HCT116 (cell line): ENCODE data around the gene GGACT. TPM values are rescaled to one million over a fixed set of nuclear protein-coding genes. Genes with fewer than 3 reads are reported as not detected.

Experiments
- ATAC-seq: fragments of 200-7000 bp; cut with Tn5 transposase; 2 replicates; pipeline ENCODE4 v1.9.1; 2020; ENCODE audit warnings: mild to moderate bottlenecking, moderate library complexity
- BruUV-seq: library from RNA; stranded (reverse); fragments of 400-500 nt; replicated peaks from 2 replicates; lab custom pipeline; 2021; lab: Mats Ljungman, UMichigan
- CTCF ChIA-PET: fragments of 300-600 bp; sonication (Branson Sonifier 250); formaldehyde crosslinking; loops from one replicate; lab custom pipeline; 2021; ENCODE audit warnings: antibody characterized with exemption; lab: Charles Lee
- POLR2A ChIA-PET: fragments of 300-600, 350-600 bp; sonication (Branson Sonifier 250); formaldehyde crosslinking; loops from one replicate; lab custom pipeline; 2021; ENCODE audit warnings: antibody characterized with exemption; lab: Charles Lee
- RAD21 ChIA-PET, 2 experiments: fragments of 300-600 bp; sonication (Branson Sonifier 250); formaldehyde crosslinking; loops; one replicate each; lab custom pipeline; 2023; ENCODE audit warnings: low total read pairs in 2 of 2; ENCODE audit not compliant: uncharacterized antibody in 2 of 2, unreplicated experiment in 2 of 2, low non-redundant PET in 1 of 2; lab: Charles Lee
- DNase-seq: peaks from one replicate; pipeline ENCODE4 v3.0.0-alpha.2; 2010; ENCODE audit warnings: low read depth, low spot score
- H2AFZ ChIP-seq: fragments of 200-600 bp; shearing (Covaris generic), sonication (generic); 2 replicates; pipeline ENCODE4 v1.6.1; 2017; ENCODE audit warnings: low read depth, mixed run types, mixed read lengths, antibody characterized with exemption, low read length; ENCODE audit not compliant: poor library complexity, severe bottlenecking
- H3K27ac ChIP-seq: 2 replicates; pipeline ENCODE4 v1.5.1; 2012; ENCODE audit warnings: low read depth, low read length
- H3K27me3 ChIP-seq: fragments of 200-600 bp; sonication (generic); 2 replicates; pipeline ENCODE4 v1.6.1; 2016; ENCODE audit warnings: mixed run types, low read length, mixed read lengths; ENCODE audit not compliant: insufficient read depth
- H3K36me3 ChIP-seq, 2 experiments: fragments of 200-500 bp in 1 of 2; fragments of 200-600 bp in 1 of 2; sonication (Bioruptor generic) in 1 of 2; sonication (generic) in 1 of 2; 2 replicates each; pipeline versions ENCODE4 v1.5.1 to v1.6.1; 2014 to 2016; ENCODE audit warnings: low read length in 2 of 2, inconsistent platforms in 1 of 2, mixed read lengths in 1 of 2, mixed run types in 1 of 2; ENCODE audit not compliant: insufficient read depth in 2 of 2, control insufficient read depth in 1 of 2
- H3K4me1 ChIP-seq, 2 experiments: fragments of 200-600 bp in 1 of 2; sonication (generic) in 1 of 2; 2 replicates each; pipeline versions ENCODE4 v1.5.1 to v1.6.1; 2012 to 2017; ENCODE audit warnings: low read length in 2 of 2, inconsistent platforms in 1 of 2, mild to moderate bottlenecking in 1 of 2, mixed read lengths in 1 of 2, mixed run types in 1 of 2, moderate library complexity in 1 of 2; ENCODE audit not compliant: insufficient read depth in 2 of 2, control insufficient read depth in 1 of 2
- H3K4me2 ChIP-seq: fragments of 200-600 bp; sonication (generic); 2 replicates; pipeline ENCODE4 v1.6.1; 2017; ENCODE audit warnings: mixed run types, low read length, mixed read lengths
- H3K4me3 ChIP-seq, 2 experiments: fragments of 200-600 bp in 1 of 2; sonication (generic) in 1 of 2; replicated peaks in 1 of 2; 2 replicates each; pipeline ENCODE4 v1.5.1; 2011 to 2016; ENCODE audit warnings: low read length in 2 of 2, control low read depth in 1 of 2, low read depth in 1 of 2, mild to moderate bottlenecking in 1 of 2, mixed read lengths in 1 of 2, mixed run types in 1 of 2
- H3K79me2 ChIP-seq: fragments of 200-600 bp; sonication (generic); 2 replicates; pipeline ENCODE4 v1.6.1; 2017; ENCODE audit warnings: mild to moderate bottlenecking, mixed run types, low read length, moderate library complexity, mixed read lengths; ENCODE audit not compliant: insufficient read depth
- H3K9ac ChIP-seq: fragments of 200-600 bp; sonication (generic); 2 replicates; pipeline ENCODE4 v1.6.1; 2016; ENCODE audit warnings: low read length, mixed read lengths
- H3K9me2 ChIP-seq: fragments of 200-600 bp; sonication (generic), shearing (Covaris generic); 2 replicates; pipeline ENCODE4 v1.6.1; 2017; ENCODE audit warnings: mixed run types, mild to moderate bottlenecking, moderate library complexity; ENCODE audit not compliant: insufficient read depth
- H3K9me3 ChIP-seq, 2 experiments: fragments of 200-500 bp in 1 of 2; fragments of 200-600 bp in 1 of 2; sonication (Bioruptor generic) in 1 of 2; sonication (generic) in 1 of 2; 2 replicates each; pipeline ENCODE4 v1.6.1; 2014 to 2017; ENCODE audit warnings: low read length in 2 of 2, mixed read lengths in 2 of 2, inconsistent platforms in 1 of 2, low read depth in 1 of 2, mild to moderate bottlenecking in 1 of 2, mixed run types in 1 of 2, moderate library complexity in 1 of 2; ENCODE audit not compliant: control insufficient read depth in 1 of 2, insufficient read depth in 1 of 2
- H4K20me1 ChIP-seq: fragments of 200-600 bp; sonication (generic), shearing (Covaris generic); 2 replicates; pipeline ENCODE4 v1.6.1; 2017; ENCODE audit warnings: mixed run types, mild to moderate bottlenecking, moderate library complexity; ENCODE audit not compliant: insufficient read depth
- ATF3 ChIP-seq: IDR thresholded peaks from 2 replicates; pipeline ENCODE4 v1.6.1; 2012
- CBX3 ChIP-seq: IDR thresholded peaks from 2 replicates; pipeline ENCODE4 v1.6.1; 2012; ENCODE audit warnings: low read depth
- CEBPB ChIP-seq: IDR thresholded peaks from 2 replicates; pipeline ENCODE4 v1.6.1; 2012; ENCODE audit warnings: low read depth
- CTCF ChIP-seq, 3 experiments: fragments of 200-600 bp in 1 of 3; sonication (generic) in 1 of 3; IDR thresholded peaks in 2 of 3; conservative IDR thresholded peaks in 1 of 3; 2 replicates each; pipeline ENCODE4 v1.5.1; 2012 to 2017; ENCODE audit warnings: low read depth in 2 of 3, low read length in 2 of 3, antibody characterized with exemption in 1 of 3, borderline replicate concordance in 1 of 3, control low read depth in 1 of 3, mild to moderate bottlenecking in 1 of 3, mixed read lengths in 1 of 3, mixed run types in 1 of 3, moderate library complexity in 1 of 3; ENCODE audit not compliant: insufficient read depth in 1 of 3
- EGR1 ChIP-seq: IDR thresholded peaks from 2 replicates; pipeline ENCODE4 v1.6.1; 2012; ENCODE audit warnings: low read depth
- ELF1 ChIP-seq: IDR thresholded peaks from 2 replicates; pipeline ENCODE4 v1.6.1; 2012; ENCODE audit warnings: low read depth, borderline replicate concordance
- EZH2 ChIP-seq: fragments of 200-600 bp; sonication (generic); IDR thresholded peaks from 2 replicates; pipeline ENCODE4 v1.6.1; 2017; ENCODE audit warnings: antibody characterized with exemption, mixed run types
- EZH2phosphoT487 ChIP-seq: fragments of 200-600 bp; IDR thresholded peaks from 2 replicates; pipeline ENCODE4 v1.6.1; 2018; ENCODE audit warnings: antibody characterized with exemption, borderline replicate concordance
- FOSL1 ChIP-seq: IDR thresholded peaks from 2 replicates; pipeline ENCODE4 v1.6.1; 2012; ENCODE audit warnings: low read depth
- JUND ChIP-seq: IDR thresholded peaks from 2 replicates; pipeline ENCODE4 v1.6.1; 2012
- MAX ChIP-seq: IDR thresholded peaks from 2 replicates; pipeline ENCODE4 v1.6.1; 2012
- POLR2A ChIP-seq: IDR thresholded peaks from 2 replicates; pipeline ENCODE4 v1.7.0; 2011; ENCODE audit warnings: borderline replicate concordance; ENCODE audit not compliant: insufficient read depth, insufficient read length; ENCODE audit errors: extremely low read depth
- POLR2AphosphoS5 ChIP-seq: IDR thresholded peaks from 2 replicates; pipeline ENCODE4 v1.6.1; 2011; ENCODE audit warnings: mild to moderate bottlenecking, low read depth, low read length, moderate library complexity
- RAD21 ChIP-seq: IDR thresholded peaks from 2 replicates; pipeline ENCODE4 v1.6.1; 2012; ENCODE audit warnings: low read depth, mild to moderate bottlenecking
- REST ChIP-seq: IDR thresholded peaks from 2 replicates; pipeline ENCODE4 v1.6.1; 2012; ENCODE audit warnings: low read depth
- SIN3A ChIP-seq: IDR thresholded peaks from 2 replicates; pipeline ENCODE4 v1.6.1; 2012; ENCODE audit warnings: low read depth
- TCF7L2 ChIP-seq: IDR thresholded peaks from 2 replicates; pipeline ENCODE4 v1.7.0; 2011; ENCODE audit warnings: borderline replicate concordance, inconsistent platforms; ENCODE audit not compliant: insufficient read depth, insufficient read length; ENCODE audit errors: extremely low read depth
- YY1 ChIP-seq: IDR thresholded peaks from 2 replicates; pipeline ENCODE4 v1.6.1; 2011; ENCODE audit warnings: low read length, low read depth, moderate library complexity, mild to moderate bottlenecking; ENCODE audit not compliant: insufficient replicate concordance; ENCODE audit errors: extremely low read depth
- ZBTB33 ChIP-seq: IDR thresholded peaks from 2 replicates; pipeline ENCODE4 v1.6.1; 2011; ENCODE audit warnings: mild to moderate bottlenecking, low read length, moderate library complexity; ENCODE audit not compliant: insufficient replicate concordance; ENCODE audit errors: extremely low read depth
- ZNF274 ChIP-seq: fragments of 200-500 bp; sonication (Bioruptor generic); IDR thresholded peaks from 2 replicates; pipeline ENCODE4 v1.6.1; 2014; ENCODE audit warnings: mild to moderate bottlenecking, low read depth, low read length, inconsistent platforms
- intact Hi-C: fragments of 100-400 bp; cut with micrococcal nuclease; formaldehyde crosslinking; loops from 2 replicates; pipeline ENCODE4 v1.10.0; 2022
- total RNA-seq: library from RNA; stranded (reverse); gene quantifications from one replicate; pipeline ENCODE4 v1.2.1, GENCODE V29; 2021; ENCODE audit not compliant: unreplicated experiment

GGACT gene
- total RNA-seq, 1 experiment from 2014 or later, result 5.0 TPM

GRCh38 chr13:100601716-100602115 lies 13.1 kb upstream of the GGACT start:
- BruUV-seq, result no TSS peak
- DNase-seq (no peak), ATAC-seq (no peak)
- Histone ChIP-seq H4K20me1 (no peaks in the 10 kb centered on the region), H3K4me1 (no peaks in the 10 kb centered on the region), H3K27me3 (no peaks in the 10 kb centered on the region), H3K79me2 (no peaks in the 10 kb centered on the region), H3K9me3 (no peaks in the 10 kb centered on the region; a peak in 1 of 4 replicates), H3K9ac (no peak overlapping the region), H2AFZ (no peak overlapping the region), H3K27ac (no peak overlapping the region), H3K4me2 (no peak overlapping the region), H3K36me3 (no peaks in the 10 kb centered on the region), H3K9me2 (no peaks in the 10 kb centered on the region), H3K4me3 (no peak overlapping the region)
- intact Hi-C loops, result no loop called here
- CTCF ChIA-PET, result no interaction called here
- no peak for TF ChIP-seq EZH2
- no peak for TF ChIP-seq POLR2A
- TF ChIP-seq POLR2AphosphoS5, result no peak
- TF ChIP-seq EZH2phosphoT487, result no peak
- no peak for TF ChIP-seq EGR1
- no peak for TF ChIP-seq TCF7L2
- TF ChIP-seq ATF3, result no peak
- no peak for TF ChIP-seq ZNF274
- no peak for TF ChIP-seq SIN3A
- no peak for TF ChIP-seq CEBPB
- TF ChIP-seq JUND, result no peak
- TF ChIP-seq RAD21, result no peak
- TF ChIP-seq REST, result no peak
- no peak for TF ChIP-seq YY1
- TF ChIP-seq CTCF (IDR thresholded peaks at IDR 0.05 in 2 of 3, conservative IDR thresholded peaks at IDR 0.05 in 1 of 3; ENCODE audit: borderline replicate concordance in 1 of 3, insufficient read depth in 1 of 3, low read depth in 2 of 3, low read length in 2 of 3), result no peak
- no peak for TF ChIP-seq ZBTB33
- no peak for TF ChIP-seq FOSL1
- no peak for TF ChIP-seq MAX
- no peak for TF ChIP-seq CBX3
- no peak for TF ChIP-seq ELF1
- RAD21 ChIA-PET, result no interaction called here
- POLR2A ChIA-PET, result no interaction called here
